ENCODE data around the gene FARP1. TPM values are rescaled to one million over a fixed set of nuclear protein-coding genes. Genes with fewer than 3 reads are reported as not detected.

FARP1 gene
- total RNA-seq, 1 donor = 125 TPM

DNA sequence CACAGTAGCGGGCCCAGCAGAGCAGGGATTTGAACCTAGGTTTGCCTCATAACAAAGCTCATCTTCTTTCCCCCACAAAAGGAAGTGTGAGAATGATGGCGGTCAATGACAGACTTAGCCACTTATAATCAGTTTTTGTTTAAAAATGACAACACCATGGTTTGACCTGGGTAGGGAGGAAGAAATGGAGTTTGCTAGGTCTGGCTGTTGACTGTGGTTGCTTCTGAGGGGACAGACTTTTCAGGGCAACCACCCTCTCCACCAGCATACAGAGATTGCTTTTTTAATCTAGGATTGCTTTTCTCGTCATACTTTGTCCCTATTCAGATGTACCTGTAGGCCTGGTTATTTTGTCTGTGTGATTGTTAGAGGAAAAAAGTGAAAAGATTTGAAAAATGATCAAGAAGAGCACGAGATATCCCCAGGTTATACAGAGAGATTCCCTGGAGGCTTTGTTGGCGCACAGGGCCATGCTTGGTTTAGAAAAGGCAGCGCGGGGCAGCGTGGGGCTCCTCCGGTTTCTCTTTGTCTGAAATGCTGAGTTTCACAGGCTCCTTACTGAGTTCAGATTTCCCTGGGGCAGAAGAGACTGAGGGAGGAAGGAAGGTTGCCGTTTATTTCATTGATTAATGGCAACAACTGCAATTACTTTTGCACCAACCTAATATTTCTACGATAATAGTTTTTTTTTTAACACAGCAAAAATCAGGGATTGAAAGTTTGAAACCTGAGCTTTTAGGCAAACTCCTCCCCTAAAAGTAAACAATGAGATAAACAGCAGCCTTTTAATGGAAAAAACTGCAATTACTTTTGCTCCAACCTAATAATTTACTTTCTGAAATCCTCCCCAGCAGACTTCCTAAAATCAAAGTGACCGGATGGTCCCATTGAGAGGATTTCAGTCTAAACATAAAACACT is 131.2 kb downstream of the FARP1 start:
- no peak for TF ChIP-seq CTCF (IDR thresholded peaks at IDR 0.05; ENCODE audit: insufficient read depth, low read depth, low read length)
- no peak for DNase-seq (ENCODE audit: low read depth)
- no peak overlapping the region for H3K4me3 ChIP-seq (ENCODE audit: low read depth, low read length)

- no peak for TF ChIP-seq CTCF (IDR thresholded peaks at IDR 0.05; ENCODE audit: insufficient read depth, low read depth, low read length)
- H3K4me3 ChIP-seq (ENCODE audit: low read depth, low read length) = no peak overlapping the region
- peak; percentile 56 for DNase-seq (ENCODE audit: low read depth)
Observed at GRCh38 chr13:98274921-98275487, 132.1 kb downstream of the FARP1 start.

DNA sequence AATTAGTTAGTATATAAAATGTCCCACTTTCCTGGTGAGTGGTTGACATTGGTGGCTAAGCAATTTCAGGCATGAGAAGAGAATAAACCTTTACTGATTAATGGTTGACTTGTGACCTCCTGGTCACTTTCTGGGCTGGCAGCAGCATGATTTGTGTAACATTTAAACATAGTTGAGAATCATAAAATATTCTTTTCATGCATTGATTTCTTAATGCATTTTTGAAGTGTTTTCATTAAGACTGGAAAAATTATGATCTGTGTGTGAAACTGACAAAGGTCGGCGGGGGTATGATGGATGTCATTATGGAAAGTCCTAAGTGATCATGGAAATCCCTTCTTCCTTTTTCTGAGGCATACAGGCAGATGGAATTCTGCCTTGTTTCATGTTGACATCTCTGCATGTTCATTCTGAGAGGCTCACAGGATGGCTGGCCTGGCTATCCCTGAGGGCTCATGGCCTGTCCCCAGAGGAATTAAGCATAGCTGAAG is 132.8 kb downstream of the FARP1 start:
- H3K4me3 ChIP-seq (ENCODE audit: low read depth, low read length) = no peak overlapping the region
- peak; percentile 72 for DNase-seq (ENCODE audit: low read depth)
- no peak for TF ChIP-seq CTCF (IDR thresholded peaks at IDR 0.05; ENCODE audit: insufficient read depth, low read depth, low read length)

DNA sequence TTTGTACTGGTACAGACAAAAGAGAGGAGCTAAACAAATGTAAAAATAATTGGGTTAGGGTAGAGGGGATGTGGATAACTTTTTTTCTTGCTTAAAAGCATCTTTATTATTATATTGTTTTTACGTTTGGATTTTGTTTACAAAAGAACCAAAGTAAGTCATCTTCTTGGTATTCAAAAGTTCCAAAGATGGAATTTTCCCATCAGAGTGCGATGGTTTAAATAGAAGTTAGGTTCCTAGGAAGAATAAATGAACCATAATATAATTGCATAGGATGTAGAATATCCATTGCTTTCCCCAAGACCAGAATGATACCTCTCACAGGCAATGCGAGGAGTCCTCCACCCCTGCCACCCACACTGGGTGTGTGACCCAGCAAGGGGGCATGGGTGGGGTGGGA is 133.6 kb downstream of the FARP1 start:
- H3K4me3 ChIP-seq (ENCODE audit: low read depth, low read length) = no peak overlapping the region
- TF ChIP-seq CTCF (IDR thresholded peaks at IDR 0.05; ENCODE audit: insufficient read depth, low read depth, low read length) = no peak
- peak; percentile 60 for DNase-seq (ENCODE audit: low read depth)

- DNase-seq (ENCODE audit: low read depth) = no peak
- no peak for TF ChIP-seq CTCF (IDR thresholded peaks at IDR 0.05; ENCODE audit: insufficient read depth, low read depth, low read length)
- no peak overlapping the region for H3K4me3 ChIP-seq (ENCODE audit: low read depth, low read length)
Observed at GRCh38 chr13:98278068-98278724, 135.3 kb downstream of the FARP1 start.

GRCh38 chr13:98279473-98280175 is 136.7 kb downstream of the FARP1 start:
- no peak overlapping the region for H3K4me3 ChIP-seq (ENCODE audit: low read depth, low read length)
- TF ChIP-seq CTCF (IDR thresholded peaks at IDR 0.05; ENCODE audit: insufficient read depth, low read depth, low read length) = no peak
- no peak for DNase-seq (ENCODE audit: low read depth)
